GM21723 (cell line): ENCODE measurements around the gene TXNIP.
A peak's percentile ranks its signal among the peaks of the same experiment; 100 is the strongest.

Experiments used
- ATAC-seq: cut with Tn5 transposase; IDR thresholded peaks from one replicate; pipeline ENCODE4 v1.9.1; 2021; ENCODE audit warnings: mild to moderate bottlenecking, moderate library complexity; ENCODE audit not compliant: unreplicated experiment

Gene TXNIP

GRCh38 chr1:145964328-145965118 is 31.9 kb downstream of the TXNIP start, which contains the start of the genes ANKRD34A and POLR3GL:
ANKRD34A (minus strand) TSS chr1:145964575; CDS start chr1:145961759, 2,816 bp downstream.
POLR3GL (plus strand) TSS chr1:145964690; CDS start chr1:145974866, 10,176 bp downstream.
- ATAC-seq, result peak; percentile 88

GRCh38 chr1:145963265-145964019 is 32.9 kb downstream of the TXNIP start:
- no peak for ATAC-seq

- ATAC-seq, result no peak
Measured at GRCh38 chr1:145962157-145963102, 33.9 kb downstream of the TXNIP start.

GRCh38 chr1:145961425-145962156 is 34.8 kb downstream of the TXNIP start:
- no peak for ATAC-seq

GRCh38 chr1:145961109-145961424 is 35.3 kb downstream of the TXNIP start:
- no peak for ATAC-seq

- no peak for ATAC-seq
Measured at GRCh38 chr1:145960468-145961108, 35.8 kb downstream of the TXNIP start.

- no peak for ATAC-seq
Measured at GRCh38 chr1:145959957-145960467, 36.4 kb downstream of the TXNIP start.

GRCh38 chr1:145959333-145959732 is 37.0 kb downstream of the TXNIP start:
- ATAC-seq, result no peak

GRCh38 chr1:145958734-145959133 is 37.6 kb downstream of the TXNIP start:
- ATAC-seq, result no peak

- ATAC-seq, result peak; percentile 83
Measured at GRCh38 chr1:145957443-145958319, 38.7 kb downstream of the TXNIP start, which contains the start of gene LIX1L. LIX1L (minus strand) TSS chr1:145958017; CDS start chr1:145957927, 90 bp downstream.

- ATAC-seq, result no peak
Measured at GRCh38 chr1:145956781-145957442, 39.5 kb downstream of the TXNIP start.

GRCh38 chr1:145956361-145956760 is 40.0 kb downstream of the TXNIP start:
- no peak for ATAC-seq

- ATAC-seq, result no peak
Measured at GRCh38 chr1:145955436-145955835, 40.9 kb downstream of the TXNIP start.

GRCh38 chr1:145953861-145954260 is 42.5 kb downstream of the TXNIP start:
- ATAC-seq, result no peak

- no peak for ATAC-seq
Measured at GRCh38 chr1:145952903-145953302, 43.5 kb downstream of the TXNIP start.

GRCh38 chr1:145951526-145951925 is 44.9 kb downstream of the TXNIP start:
- no peak for ATAC-seq

- no peak for ATAC-seq
Measured at GRCh38 chr1:145949219-145949618, 47.2 kb downstream of the TXNIP start.

GRCh38 chr1:145947551-145947950 is 48.8 kb downstream of the TXNIP start:
- no peak for ATAC-seq
